Thyroid gland (tissue), 4 donors: ENCODE results near the gene SPATC1L. TPM values are rescaled to one million over a fixed set of nuclear protein-coding genes. Genes with fewer than 3 reads are reported as not detected.
"Not testable (repeated sequence)": the region's sequence is repeated elsewhere in the genome, so short reads cannot be mapped to it uniquely, and the experiment has no call there.

Experiments used
- DNase-seq, 2 donors: peaks; one replicate each; pipeline ENCODE4 v3.0.0-alpha.2; 2019
- H3K27ac ChIP-seq, 3 donors: fragments of 200-600 bp; sonication (generic); 1 replicate in 2 of 3; 2 replicates in 1 of 3; pipeline ENCODE4 v1.5.1; 2016 to 2019; ENCODE audit warnings: mild to moderate bottlenecking in 1 of 3, moderate library complexity in 1 of 3
- H3K27me3 ChIP-seq: fragments of 200-600 bp; sonication (generic); one replicate; pipeline ENCODE4 v1.5.1; 2019
- H3K36me3 ChIP-seq, 2 donors: fragments of 200-600 bp; sonication (generic); one replicate each; pipeline ENCODE4 v1.5.1; 2016 to 2019
- H3K4me1 ChIP-seq, 2 donors: fragments of 200-600 bp; sonication (generic); one replicate each; pipeline ENCODE4 v1.5.1; 2017 to 2019
- H3K4me3 ChIP-seq, 3 donors: fragments of 200-600 bp; sonication (generic); replicated peaks in 1 of 3; 1 replicate in 2 of 3; 2 replicates in 1 of 3; pipeline ENCODE4 v1.5.1; 2016; ENCODE audit warnings: mild to moderate bottlenecking in 1 of 3
- H3K9me3 ChIP-seq: fragments of 200-600 bp; sonication (generic); one replicate; pipeline ENCODE4 v1.5.1; 2017
- POLR2A ChIP-seq, 2 donors: fragments of 450-650 bp; IDR thresholded peaks; one replicate each; pipeline ENCODE4 v1.6.1; 2017; ENCODE audit warnings: antibody characterized with exemption in 2 of 2, mild to moderate bottlenecking in 2 of 2, moderate library complexity in 1 of 2
- WGBS, 2 donors: methylation state at CpG; one replicate each; pipeline ENCODE4 v1.1.5; 2017; 5-methylcytosine and 5-hydroxymethylcytosine counted together
- intact Hi-C: fragments of 100-400 bp; cut with DNase I; formaldehyde crosslinking; loops from one replicate; pipeline ENCODE4 v1.15.1; 2023
- total RNA-seq, 4 donors: library from RNA; depleted of rRNA; stranded (reverse); fragments of >200 nt; gene quantifications; one replicate each; pipeline ENCODE4 v1.2.3, GENCODE V29; 2016
- TF ChIP-seq, protein P1 (sequence below), 6 experiments: fragments of 200-600 bp in 3 of 6; fragments of 450-650 bp in 3 of 6; sonication (generic) in 3 of 6; IDR thresholded peaks; one replicate each; pipeline ENCODE4 v1.5.1; 2016 to 2019; ENCODE audit warnings: antibody characterized with exemption in 6 of 6, mild to moderate bottlenecking in 2 of 6, inconsistent platforms in 1 of 6, moderate library complexity in 1 of 6

The SPATC1L gene
- total RNA-seq, 4 donors from 2014 or later: 3.5 to 9.0 (median 5.8) TPM

DNA sequence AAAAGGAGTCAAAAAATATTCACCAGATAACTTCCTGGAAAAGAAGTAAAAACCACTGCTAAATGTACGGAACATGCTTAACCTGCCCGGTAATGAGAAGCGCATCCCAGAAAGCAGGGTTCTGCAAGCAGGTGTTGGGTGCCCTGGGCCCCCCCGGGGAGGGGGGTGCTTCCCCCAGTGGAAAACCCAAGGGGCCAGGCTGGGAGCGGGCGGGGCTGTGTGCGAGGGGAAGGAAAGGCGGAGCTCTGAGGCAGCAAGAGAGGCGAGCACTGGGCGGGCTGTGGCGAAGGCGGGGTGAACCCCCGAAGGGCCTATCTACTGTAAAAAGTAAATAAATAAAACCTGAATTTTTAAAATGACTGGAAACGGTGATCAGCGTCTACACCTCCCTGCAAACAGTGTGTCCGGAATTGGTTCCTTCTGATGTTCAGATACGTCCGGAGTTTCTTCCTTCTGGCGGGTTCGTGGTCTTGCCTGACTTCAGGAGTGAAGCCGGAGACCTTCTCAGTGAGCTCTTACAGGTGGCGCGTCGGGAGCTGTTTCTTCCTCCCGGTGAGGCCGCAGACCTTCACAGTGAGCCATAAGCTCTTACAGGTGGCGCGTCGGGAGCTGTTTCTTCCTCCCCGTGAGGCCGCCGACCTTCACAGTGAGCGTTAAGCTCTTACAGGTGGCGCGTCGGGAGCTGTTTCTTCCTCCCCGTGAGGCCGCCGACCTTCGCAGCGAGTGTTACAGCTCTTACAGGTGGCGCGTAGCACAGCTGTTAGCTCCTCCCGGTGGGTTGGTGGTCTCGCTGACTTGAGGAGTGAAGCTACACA, 42.3 kb downstream of the SPATC1L start:
- H3K4me1 ChIP-seq: no peaks in the 10 kb centered on the region
- DNase-seq: no peak
- intact Hi-C loops: no loop called here

DNA sequence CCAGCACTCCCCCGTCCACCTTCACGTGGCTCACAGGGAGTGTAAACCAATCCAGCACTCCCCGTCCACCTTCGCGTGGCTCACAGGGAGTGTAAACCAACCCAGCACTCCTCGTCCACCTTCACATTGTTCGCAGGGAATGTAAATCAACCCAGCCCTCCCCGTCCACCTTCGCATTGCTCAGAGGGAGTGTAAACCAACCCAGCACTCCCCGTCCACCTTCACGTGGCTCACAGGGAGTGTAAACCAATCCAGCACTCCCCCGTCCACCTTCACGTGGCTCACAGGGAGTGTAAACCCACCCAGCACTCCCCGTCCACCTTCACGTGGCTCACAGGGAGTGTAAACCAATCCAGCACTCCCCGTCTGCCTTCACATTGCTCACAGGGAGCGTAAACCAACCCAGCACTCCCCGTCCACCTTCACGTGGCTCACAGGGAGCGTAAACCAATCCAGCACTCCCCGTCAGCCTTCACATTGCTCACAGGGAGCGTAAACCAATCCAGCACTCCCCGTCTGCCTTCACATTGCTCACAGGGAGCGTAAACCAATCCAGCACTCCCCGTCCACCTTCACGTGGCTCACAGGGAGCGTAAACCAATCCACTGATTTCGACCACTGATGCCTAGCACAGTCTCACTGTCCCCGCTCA, 43.8 kb downstream of the SPATC1L start:
- DNase-seq, intact Hi-C loops, H3K9me3 ChIP-seq, H3K27me3 ChIP-seq, H3K4me3 ChIP-seq, H3K4me1 ChIP-seq, H3K27ac ChIP-seq, H3K36me3 ChIP-seq: not testable (repeated sequence)
- WGBS, 2 donors: 65 to 74% methylated on average over 29 of the region's 29 CpGs

More for the DNA sequence above, 42.3 kb downstream of the SPATC1L start:
- 92 to 94% methylated on average over 40 to 45 of the region's 45 CpGs for WGBS, 2 donors
- TF ChIP-seq, protein P1, sequence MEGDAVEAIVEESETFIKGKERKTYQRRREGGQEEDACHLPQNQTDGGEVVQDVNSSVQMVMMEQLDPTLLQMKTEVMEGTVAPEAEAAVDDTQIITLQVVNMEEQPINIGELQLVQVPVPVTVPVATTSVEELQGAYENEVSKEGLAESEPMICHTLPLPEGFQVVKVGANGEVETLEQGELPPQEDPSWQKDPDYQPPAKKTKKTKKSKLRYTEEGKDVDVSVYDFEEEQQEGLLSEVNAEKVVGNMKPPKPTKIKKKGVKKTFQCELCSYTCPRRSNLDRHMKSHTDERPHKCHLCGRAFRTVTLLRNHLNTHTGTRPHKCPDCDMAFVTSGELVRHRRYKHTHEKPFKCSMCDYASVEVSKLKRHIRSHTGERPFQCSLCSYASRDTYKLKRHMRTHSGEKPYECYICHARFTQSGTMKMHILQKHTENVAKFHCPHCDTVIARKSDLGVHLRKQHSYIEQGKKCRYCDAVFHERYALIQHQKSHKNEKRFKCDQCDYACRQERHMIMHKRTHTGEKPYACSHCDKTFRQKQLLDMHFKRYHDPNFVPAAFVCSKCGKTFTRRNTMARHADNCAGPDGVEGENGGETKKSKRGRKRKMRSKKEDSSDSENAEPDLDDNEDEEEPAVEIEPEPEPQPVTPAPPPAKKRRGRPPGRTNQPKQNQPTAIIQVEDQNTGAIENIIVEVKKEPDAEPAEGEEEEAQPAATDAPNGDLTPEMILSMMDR (IDR thresholded peaks at IDR 0.05): no peak
- no peak for TF ChIP-seq POLR2A (IDR thresholded peaks at IDR 0.05)
- Histone ChIP-seq H3K4me3 (no peak overlapping the region), H3K9me3 (no peaks in the 10 kb centered on the region), H3K36me3 (no peaks in the 10 kb centered on the region), H3K27ac (no peak overlapping the region), H3K27me3 (no peaks in the 10 kb centered on the region)

DNA sequence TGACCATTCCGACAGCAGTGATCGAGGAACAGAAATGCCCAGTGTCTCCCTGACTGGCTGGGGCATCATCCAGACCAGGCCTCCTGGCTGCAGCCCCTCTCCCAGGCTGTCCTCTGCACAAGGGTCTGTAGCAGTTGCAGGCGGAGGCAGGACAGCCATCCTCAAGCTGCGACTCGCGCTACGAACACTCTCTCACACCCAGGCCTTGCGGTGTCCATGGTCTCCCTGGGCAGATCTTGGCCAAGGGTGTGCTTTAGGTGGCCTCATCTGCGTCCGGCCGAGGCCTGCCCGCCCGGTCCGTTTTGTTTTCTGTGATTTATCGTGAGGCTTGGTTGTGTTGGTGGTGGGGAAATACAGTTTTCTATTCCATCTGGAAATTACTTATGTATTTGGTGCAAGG, 44.6 kb downstream of the SPATC1L start:
- no peaks in the 10 kb centered on the region for H3K36me3 ChIP-seq
- no peaks in the 10 kb centered on the region for H3K9me3 ChIP-seq
- H3K27ac ChIP-seq: no peak overlapping the region
- no peaks in the 10 kb centered on the region for H3K27me3 ChIP-seq
- intact Hi-C loops: no loop called here
- H3K4me3 ChIP-seq: no peak overlapping the region
- DNase-seq: no peak
- no peak for TF ChIP-seq POLR2A (IDR thresholded peaks at IDR 0.05)
- no peaks in the 10 kb centered on the region for H3K4me1 ChIP-seq
- WGBS, 2 donors: 82 to 94% methylated on average over 15 of the region's 15 CpGs

DNA sequence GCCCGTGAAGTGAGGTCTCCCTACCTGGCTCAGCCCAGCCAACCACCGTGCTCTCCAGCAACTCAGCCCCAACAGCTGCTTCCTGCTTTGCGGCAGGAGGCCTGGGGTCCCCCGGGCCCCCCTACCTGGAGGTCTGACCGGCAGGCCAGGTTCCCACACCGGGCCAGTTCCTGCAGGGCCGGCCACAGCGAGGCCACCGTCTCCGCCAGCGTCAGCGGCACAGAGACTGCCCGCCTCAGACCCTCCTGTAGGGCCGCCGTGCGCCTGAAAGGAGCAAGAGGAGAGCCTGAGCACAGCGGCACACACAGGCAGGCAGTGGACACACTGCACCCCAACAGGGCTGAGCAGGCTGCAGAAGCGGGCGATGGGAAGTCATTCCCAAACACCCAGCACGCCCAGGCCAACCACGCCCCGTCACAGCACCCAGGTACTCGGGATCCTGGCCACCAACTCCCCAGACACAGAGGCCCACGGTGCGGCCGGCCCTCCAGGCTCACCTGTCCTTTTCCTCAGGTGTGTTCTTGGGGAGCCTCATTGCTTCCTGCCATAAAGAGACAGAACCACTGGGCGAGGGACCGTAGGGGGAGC, 45.8 kb downstream of the SPATC1L start:
- 88 to 92% methylated on average over 5 to 9 of the region's 28 CpGs for WGBS, 2 donors
- DNase-seq: no peak
- intact Hi-C loops: no loop called here
- no peak overlapping the region for H3K4me3 ChIP-seq
- no peaks in the 10 kb centered on the region for H3K27me3 ChIP-seq
- TF ChIP-seq, protein P1 (IDR thresholded peaks at IDR 0.05): no peak
- no peak for TF ChIP-seq POLR2A (IDR thresholded peaks at IDR 0.05)
- H3K36me3 ChIP-seq: no peaks in the 10 kb centered on the region
- H3K9me3 ChIP-seq: no peaks in the 10 kb centered on the region
- no peak overlapping the region for H3K27ac ChIP-seq
- no peaks in the 10 kb centered on the region for H3K4me1 ChIP-seq

DNA sequence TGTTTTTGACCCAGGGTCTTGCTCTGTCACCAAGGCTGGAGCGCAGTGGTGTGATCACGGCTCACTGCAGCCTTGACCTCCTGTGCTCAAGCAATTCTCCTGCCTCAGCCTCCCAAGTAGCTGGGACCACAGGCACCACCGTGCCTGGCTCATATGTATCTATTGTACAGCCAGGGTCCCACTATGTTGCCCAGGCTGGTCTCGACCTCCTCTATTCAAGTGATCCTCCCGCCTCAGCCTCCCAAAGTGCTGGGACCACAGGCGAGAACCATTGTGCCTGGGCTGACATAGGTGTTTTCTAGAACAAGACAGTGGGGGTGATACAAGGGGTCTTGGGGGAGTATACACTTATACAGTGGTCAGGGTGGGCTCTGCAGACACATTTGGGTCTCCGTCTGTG, 46.4 kb downstream of the SPATC1L start:
- Histone ChIP-seq H3K4me1 (no peaks in the 10 kb centered on the region), H3K9me3 (no peaks in the 10 kb centered on the region), H3K27ac (no peak overlapping the region), H3K4me3 (no peak overlapping the region), H3K27me3 (no peaks in the 10 kb centered on the region), H3K36me3 (no peaks in the 10 kb centered on the region)
- WGBS, 2 donors: 76 to 91% methylated on average over 6 of the region's 7 CpGs
- DNase-seq: no peak
- intact Hi-C loops: no loop called here
- TF ChIP-seq, protein P1 (IDR thresholded peaks at IDR 0.05): no peak
- TF ChIP-seq POLR2A (IDR thresholded peaks at IDR 0.05): no peak
